OCI-LY7 (cell line): ENCODE data around the gene MARS1.

Source experiments
- EZH2phosphoT487 ChIP-seq: fragments of 200-600 bp; sonication (generic); IDR thresholded peaks from 2 replicates; pipeline ENCODE4 v1.6.1; 2018; ENCODE audit warnings: low read depth, borderline replicate concordance, mild to moderate bottlenecking, mixed run types, antibody characterized with exemption, low read length, moderate library complexity, mixed read lengths
- TF ChIP-seq, protein P1 (sequence below): fragments of 200-600 bp; sonication (generic); conservative IDR thresholded peaks from 2 replicates; pipeline ENCODE4 v1.5.1; 2014; ENCODE audit warnings: mild to moderate bottlenecking, antibody characterized with exemption, low read length, moderate library complexity, mixed read lengths

DNA sequence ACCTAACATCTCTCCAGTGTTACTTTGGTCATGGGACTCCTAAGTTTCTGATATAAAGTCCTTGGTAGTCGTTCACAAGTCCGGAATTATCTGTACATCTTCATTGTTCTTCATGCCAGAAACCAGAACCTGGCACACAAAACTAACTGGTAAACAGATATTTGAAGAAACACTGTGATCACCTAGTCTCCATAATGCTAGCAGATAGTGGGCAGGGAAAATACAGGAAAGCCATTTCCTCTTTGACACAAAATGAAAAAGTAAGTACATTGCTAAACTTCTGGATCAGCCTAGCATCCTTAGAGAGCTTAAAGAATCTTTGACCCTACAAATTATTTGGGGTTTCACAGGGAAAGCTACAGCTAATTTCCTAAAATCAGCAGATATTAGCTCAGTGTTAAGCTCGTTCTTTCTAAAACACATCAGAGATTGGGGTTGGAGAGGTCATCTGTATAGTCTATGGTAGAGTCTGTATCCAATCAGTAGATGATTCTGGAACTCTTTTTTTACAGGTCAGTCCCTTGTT, 27.6 kb downstream of the MARS1 start:
- TF ChIP-seq, protein P1, sequence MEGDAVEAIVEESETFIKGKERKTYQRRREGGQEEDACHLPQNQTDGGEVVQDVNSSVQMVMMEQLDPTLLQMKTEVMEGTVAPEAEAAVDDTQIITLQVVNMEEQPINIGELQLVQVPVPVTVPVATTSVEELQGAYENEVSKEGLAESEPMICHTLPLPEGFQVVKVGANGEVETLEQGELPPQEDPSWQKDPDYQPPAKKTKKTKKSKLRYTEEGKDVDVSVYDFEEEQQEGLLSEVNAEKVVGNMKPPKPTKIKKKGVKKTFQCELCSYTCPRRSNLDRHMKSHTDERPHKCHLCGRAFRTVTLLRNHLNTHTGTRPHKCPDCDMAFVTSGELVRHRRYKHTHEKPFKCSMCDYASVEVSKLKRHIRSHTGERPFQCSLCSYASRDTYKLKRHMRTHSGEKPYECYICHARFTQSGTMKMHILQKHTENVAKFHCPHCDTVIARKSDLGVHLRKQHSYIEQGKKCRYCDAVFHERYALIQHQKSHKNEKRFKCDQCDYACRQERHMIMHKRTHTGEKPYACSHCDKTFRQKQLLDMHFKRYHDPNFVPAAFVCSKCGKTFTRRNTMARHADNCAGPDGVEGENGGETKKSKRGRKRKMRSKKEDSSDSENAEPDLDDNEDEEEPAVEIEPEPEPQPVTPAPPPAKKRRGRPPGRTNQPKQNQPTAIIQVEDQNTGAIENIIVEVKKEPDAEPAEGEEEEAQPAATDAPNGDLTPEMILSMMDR = no peak
- no peak for TF ChIP-seq EZH2phosphoT487
